GM13976 (cell line): Measurements from ENCODE around the gene RTTN.

Source experiments
- DNase-seq: peaks from one replicate; pipeline ENCODE4 v3.0.0; 2012; ENCODE audit warnings: low spot score
- CTCF ChIP-seq: IDR thresholded peaks from 2 replicates; pipeline ENCODE4 v1.5.1; 2012; ENCODE audit warnings: borderline replicate concordance, mild to moderate bottlenecking; ENCODE audit not compliant: insufficient read depth; ENCODE audit errors: extremely low read depth, missing control alignments, control extremely low read depth
- in situ Hi-C: fragments of 300-500 bp; cut with MboI; formaldehyde crosslinking; loops from one replicate; pipeline ENCODE4 v1.12.0; 2022; ENCODE audit warnings: low sequenced_read_pairs, mixed read lengths, inconsistent platforms; ENCODE audit not compliant: unreplicated experiment

The RTTN gene

GRCh38 chr18:70069965-70070364 lies 135.5 kb downstream of the RTTN start:
- TF ChIP-seq CTCF, result no peak
- in situ Hi-C loops, result no loop called here
- DNase-seq, result no peak

- no peak for DNase-seq
- no peak for TF ChIP-seq CTCF
- in situ Hi-C loops, result no loop called here
These were observed 136.1 kb downstream of the RTTN start for GRCh38 chr18:70069382-70069781.

DNA sequence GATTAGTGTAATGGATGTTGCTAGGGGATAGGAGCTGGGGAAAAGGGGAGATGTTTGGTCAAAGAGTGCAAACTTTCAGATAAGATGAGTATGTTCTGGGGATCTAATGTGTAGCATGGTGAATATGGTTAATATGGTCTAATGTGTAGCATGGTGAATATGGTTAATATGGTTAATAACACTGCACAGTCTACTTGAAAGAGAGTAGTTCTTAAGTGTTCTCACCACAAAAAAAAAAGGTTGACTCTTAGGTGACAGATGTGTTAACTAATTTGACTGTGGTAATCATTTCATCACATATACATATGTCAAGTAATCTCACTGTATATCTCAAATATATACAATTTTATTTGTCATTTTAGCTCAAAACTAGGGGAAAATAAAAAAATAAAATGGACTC lies 136.5 kb downstream of the RTTN start:
- no peak for TF ChIP-seq CTCF
- in situ Hi-C loops, result no loop called here
- no peak for DNase-seq

DNA sequence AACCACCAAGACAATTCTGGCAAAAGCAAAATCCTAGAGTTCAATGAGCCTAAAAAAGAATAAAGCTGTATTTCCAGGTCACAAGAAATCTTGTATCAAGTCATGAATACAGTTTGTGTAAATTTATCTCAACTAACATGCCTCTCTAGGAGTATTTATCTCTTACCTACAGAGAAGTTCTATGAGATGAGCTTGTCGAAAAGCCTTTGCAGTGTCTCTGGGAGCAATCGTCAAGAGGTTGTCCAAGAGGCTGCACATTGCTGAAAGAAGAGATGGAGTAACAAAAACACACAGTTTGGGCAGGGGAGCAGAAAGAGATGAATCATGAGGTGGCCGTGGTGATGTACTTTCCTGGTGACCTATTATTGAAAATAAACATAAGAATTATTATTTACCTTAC lies 145.8 kb downstream of the RTTN start:
- no peak for DNase-seq
- in situ Hi-C loops, result no loop called here
- no peak for TF ChIP-seq CTCF

DNA sequence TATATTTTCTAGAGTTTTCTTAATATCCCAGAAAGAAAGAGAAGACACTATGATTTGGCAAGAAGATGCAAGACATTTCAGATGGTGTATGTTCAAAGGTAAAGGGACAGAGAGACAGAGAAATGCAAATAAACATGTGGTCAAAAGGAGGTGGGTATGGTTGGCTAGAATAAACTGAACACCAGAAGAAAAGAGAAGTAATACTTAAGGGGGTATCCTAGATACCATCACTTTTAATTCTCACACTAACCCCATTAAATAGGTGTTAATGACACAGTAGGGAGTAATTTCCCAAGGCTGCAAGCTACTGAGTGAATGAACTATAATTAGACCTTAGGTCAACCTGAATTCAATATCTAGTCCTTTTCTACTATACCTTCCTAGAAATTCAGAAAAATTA lies 146.6 kb downstream of the RTTN start:
- no peak for TF ChIP-seq CTCF
- peak; percentile 57 for DNase-seq
- in situ Hi-C loops, result no loop called here

- in situ Hi-C loops, result no loop called here
- no peak for TF ChIP-seq CTCF
- DNase-seq, result no peak
These were observed 157.4 kb downstream of the RTTN start for GRCh38 chr18:70047931-70048603.

DNA sequence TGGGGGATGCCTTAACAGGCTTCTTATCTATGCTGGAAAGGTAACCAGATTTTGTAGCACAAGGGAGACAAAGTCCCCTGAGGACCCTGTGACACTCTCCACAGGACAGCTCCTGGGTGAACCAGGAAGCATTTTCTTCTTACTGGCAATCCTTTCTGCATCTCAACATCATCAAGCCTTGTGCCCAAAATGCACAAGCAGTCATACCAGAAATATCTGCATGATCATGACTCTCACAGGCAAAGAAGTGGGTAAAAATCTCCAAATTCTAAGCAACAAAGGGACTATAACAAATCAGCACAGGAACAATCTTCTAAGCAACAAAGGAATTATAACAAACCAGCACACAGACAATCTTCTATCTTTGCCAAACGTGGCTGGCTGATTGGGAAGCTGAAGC lies 158.7 kb downstream of the RTTN start:
- TF ChIP-seq CTCF, result no peak
- in situ Hi-C loops, result no loop called here
- no peak for DNase-seq
